Aorta (tissue), 5 donors: ENCODE data around the gene BDH1. TPM values are rescaled to one million over a fixed set of nuclear protein-coding genes. Genes with fewer than 3 reads are reported as not detected.

Experiments used
- ATAC-seq: fragments of 200-7000 bp; cut with Tn5 transposase; one replicate; pipeline ENCODE4 v1.9.1; 2022; ENCODE audit warnings: moderate library complexity; ENCODE audit not compliant: low FRiP score
- DNase-seq, 2 donors: peaks; one replicate each; pipeline ENCODE4 v3.0.0-alpha.2; 2020
- H3K27ac ChIP-seq, 2 donors: one replicate each; pipeline ENCODE4 v1.5.1; 2013; ENCODE audit warnings: low read length in 2 of 2, mild to moderate bottlenecking in 2 of 2, moderate library complexity in 2 of 2, control low read depth in 1 of 2, inconsistent platforms in 1 of 2, low read depth in 1 of 2
- H3K27me3 ChIP-seq, 2 donors: one replicate each; pipeline ENCODE4 v1.6.1; 2013; ENCODE audit warnings: control low read depth in 1 of 2, low read length in 1 of 2, mild to moderate bottlenecking in 1 of 2, moderate library complexity in 1 of 2; ENCODE audit not compliant: insufficient read depth in 2 of 2, control insufficient read depth in 1 of 2
- H3K36me3 ChIP-seq, 2 donors: one replicate each; pipeline ENCODE4 v1.6.1; 2013; ENCODE audit warnings: control low read depth in 1 of 2, low read length in 1 of 2, mild to moderate bottlenecking in 1 of 2; ENCODE audit not compliant: insufficient read depth in 2 of 2, control insufficient read depth in 1 of 2
- H3K4me1 ChIP-seq, 2 donors: one replicate each; pipeline ENCODE4 v1.6.1; 2013; ENCODE audit warnings: low read length in 2 of 2, control low read depth in 1 of 2, mild to moderate bottlenecking in 1 of 2, moderate library complexity in 1 of 2; ENCODE audit not compliant: insufficient read depth in 2 of 2, control insufficient read depth in 1 of 2
- H3K4me3 ChIP-seq, 2 donors: one replicate each; pipeline ENCODE4 v1.5.1; 2013; ENCODE audit warnings: low read length in 2 of 2, control low read depth in 1 of 2, mild to moderate bottlenecking in 1 of 2
- H3K9me3 ChIP-seq: one replicate; pipeline ENCODE4 v1.6.1; 2013; ENCODE audit warnings: mild to moderate bottlenecking, low read length; ENCODE audit not compliant: control insufficient read depth
- WGBS, 2 donors: extraction: QIAGEN DNeasy Blood & Tissue Kit; methylation state at CpG; one replicate each; pipeline ENCODE4 v1.1.7; 2013; 5-methylcytosine and 5-hydroxymethylcytosine counted together
- intact Hi-C, 2 donors: fragments of 100-400 bp; cut with DNase I; formaldehyde crosslinking; loops; one replicate each; pipeline versions ENCODE4 v1.14.2 to v1.15.0; 2022
- polyA plus RNA-seq, 2 donors: library from polyadenylated mRNA; stranded (reverse); fragments of 200-250 nt; gene quantifications; one replicate each; pipeline ENCODE4 v1.2.3, GENCODE V29; 2013
- total RNA-seq, 2 donors: library from RNA; stranded (reverse); fragmentation: NEBNext Ultra II Directional; extraction: Animal tissue kit (Norgen Biotek cat#: 25700); gene quantifications; one replicate each; pipeline ENCODE4 v1.2.1, GENCODE V29; 2021
- donor health status: healthy with polysubstance abuse.
- donor health status: Bipolar disorder and iron deficiency.
- donor health status: DM: no; HTN: no; CAD: no.
- donor health status: DM: no; HTN: no; CAD: no.
- donor health status: DM: yes; HTN: yes; CAD: no.

BDH1 gene
- total and polyA plus RNA-seq, 4 donors: 3.5 to 17.8 (median 6.6) TPM

- H3K27ac ChIP-seq: no peak overlapping the region
- no peaks in the 10 kb centered on the region for H3K27me3 ChIP-seq
- 73 to 74% methylated on average over 7 of the region's 7 CpGs for WGBS, 2 donors
- intact Hi-C loops: no loop called here
- H3K9me3 ChIP-seq: no peaks in the 10 kb centered on the region
- H3K4me3 ChIP-seq: no peak overlapping the region
- H3K4me1 ChIP-seq: no peaks in the 10 kb centered on the region
- DNase-seq (no peak), ATAC-seq (no peak)
- H3K36me3 ChIP-seq: no peaks in the 10 kb centered on the region
Observed at GRCh38 chr3:197462808-197463207, 93.0 kb downstream of the BDH1 start.

- Histone ChIP-seq H3K27ac (no peak overlapping the region), H3K4me1 (no peaks in the 10 kb centered on the region), H3K4me3 (no peak overlapping the region), H3K27me3 (no peaks in the 10 kb centered on the region), H3K9me3 (no peaks in the 10 kb centered on the region), H3K36me3 (no peaks in the 10 kb centered on the region)
- DNase-seq (no peak), ATAC-seq (no peak)
- WGBS, 2 donors: 83% methylated on average over 6 of the region's 6 CpGs
- intact Hi-C loops: no loop called here
Observed at GRCh38 chr3:197460639-197461038, 95.1 kb downstream of the BDH1 start.

GRCh38 chr3:197460002-197460401 is 95.8 kb downstream of the BDH1 start:
- no peak for DNase-seq
- intact Hi-C loops: no loop called here

More at GRCh38 chr3:197460002-197460401, 95.8 kb downstream of the BDH1 start:
- Histone ChIP-seq H3K36me3 (no peaks in the 10 kb centered on the region), H3K9me3 (no peaks in the 10 kb centered on the region), H3K4me1 (no peaks in the 10 kb centered on the region), H3K4me3 (no peak overlapping the region), H3K27ac (no peak overlapping the region), H3K27me3 (no peaks in the 10 kb centered on the region)
- 83 to 91% methylated on average over 11 to 13 of the region's 13 CpGs for WGBS, 2 donors
- ATAC-seq: no peak

Other genes starting within 250 kb of the BDH1 start
- 10 to 100 TPM; 38.2 to 41.1 TPM for gene RUBCN, start 180.9 kb upstream of the BDH1 start, total RNA-seq
- gene RUBCN, start 180.9 kb upstream of the BDH1 start, polyA plus RNA-seq: 10 to 100 TPM in 1 of 2 donors, 1 to 10 TPM in 1; 6.9 to 14.3 TPM
- gene FYTTD1, start 193.9 kb upstream of the BDH1 start, total RNA-seq: 10 to 100 TPM; 55.0 to 58.6 TPM
- 10 to 100 TPM; 25.4 to 26.4 TPM for gene FYTTD1, start 193.9 kb upstream of the BDH1 start, polyA plus RNA-seq
- 100 to 1,000 TPM in 1 of 2 donors, 10 to 100 TPM in 1; 76.1 to 104 TPM for gene LRCH3, start 235.3 kb upstream of the BDH1 start, total RNA-seq
- gene LRCH3, start 235.3 kb upstream of the BDH1 start, polyA plus RNA-seq: 10 to 100 TPM; 15.4 to 18.2 TPM